ENCODE measurements around the gene ADGRF1. TPM values are rescaled to one million over a fixed set of nuclear protein-coding genes. Genes with fewer than 3 reads are reported as not detected.

Gene ADGRF1
- total and polyA plus RNA-seq, 12 donors: not detected

- WGBS, 2 donors: 74 to 81% methylated on average over 6 of the region's 6 CpGs
- no peak for DNase-seq
Measured at GRCh38 chr6:47078991-47079390, 36.9 kb upstream of the ADGRF1 start.

DNA sequence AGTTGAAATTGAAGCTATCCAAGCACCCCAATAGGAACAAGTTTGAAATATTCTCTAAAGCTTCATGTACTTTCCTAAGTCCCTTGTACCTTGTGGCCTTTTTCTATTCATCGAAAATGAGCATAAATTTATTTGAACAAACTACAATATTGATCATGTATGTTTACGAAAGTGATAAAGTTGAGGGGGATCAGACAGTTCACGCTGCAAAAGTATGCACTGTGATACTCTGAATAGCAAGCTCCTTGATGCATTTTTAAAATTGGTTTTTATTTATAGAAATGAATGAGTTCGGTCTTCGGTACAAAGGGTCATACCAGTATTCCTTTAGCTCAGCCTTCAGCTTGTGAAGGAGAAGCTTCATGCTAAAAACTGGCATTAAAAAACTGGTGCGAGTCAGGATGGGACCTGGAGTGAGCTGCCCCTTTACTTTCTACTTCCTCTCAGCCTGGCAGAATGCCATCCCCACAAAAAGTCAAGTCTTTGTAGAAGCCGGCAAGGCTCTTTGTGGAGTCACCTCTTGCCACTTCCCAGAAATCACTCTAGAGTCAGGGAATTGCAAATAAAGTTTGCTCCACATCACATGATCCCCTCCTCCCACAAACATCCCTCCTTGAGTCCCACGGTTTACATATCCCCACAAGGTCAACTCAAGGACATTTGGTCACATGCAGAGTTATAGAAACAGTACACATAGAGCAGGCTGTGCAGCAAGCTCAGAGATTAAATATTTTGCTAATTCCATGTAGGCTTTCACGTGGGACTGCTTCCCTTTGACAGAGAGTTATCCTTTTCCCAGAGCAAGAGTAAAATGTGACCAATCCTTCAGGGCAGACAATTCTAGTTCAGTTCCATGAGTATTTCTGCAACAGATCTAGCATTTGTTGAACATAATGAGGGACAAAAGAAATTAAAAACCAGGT, 34.6 kb upstream of the ADGRF1 start:
- Histone ChIP-seq H3K27ac (peak overlapping the region in 5 of 10 donors; percentile 25 to 71 (median 49)), H3K9me3 (no peaks in the 10 kb centered on the region), H3K27me3 (peaks cover 0 to 16% (median 4%) of the 10 kb centered on the region in 7 donors), H3K36me3 (no peaks in the 10 kb centered on the region), H3K4me3 (no peak overlapping the region), H3K4me1 (peaks cover 0 to 20% (median 0%) of the 10 kb centered on the region in 9 donors)
- DNase-seq (no peak), ATAC-seq (peak in 7 of 8 donors; percentile 42 to 76 (median 64))
- WGBS, 2 donors: 56 to 69% methylated on average over 9 of the region's 9 CpGs
- TF ChIP-seq, protein P1, sequence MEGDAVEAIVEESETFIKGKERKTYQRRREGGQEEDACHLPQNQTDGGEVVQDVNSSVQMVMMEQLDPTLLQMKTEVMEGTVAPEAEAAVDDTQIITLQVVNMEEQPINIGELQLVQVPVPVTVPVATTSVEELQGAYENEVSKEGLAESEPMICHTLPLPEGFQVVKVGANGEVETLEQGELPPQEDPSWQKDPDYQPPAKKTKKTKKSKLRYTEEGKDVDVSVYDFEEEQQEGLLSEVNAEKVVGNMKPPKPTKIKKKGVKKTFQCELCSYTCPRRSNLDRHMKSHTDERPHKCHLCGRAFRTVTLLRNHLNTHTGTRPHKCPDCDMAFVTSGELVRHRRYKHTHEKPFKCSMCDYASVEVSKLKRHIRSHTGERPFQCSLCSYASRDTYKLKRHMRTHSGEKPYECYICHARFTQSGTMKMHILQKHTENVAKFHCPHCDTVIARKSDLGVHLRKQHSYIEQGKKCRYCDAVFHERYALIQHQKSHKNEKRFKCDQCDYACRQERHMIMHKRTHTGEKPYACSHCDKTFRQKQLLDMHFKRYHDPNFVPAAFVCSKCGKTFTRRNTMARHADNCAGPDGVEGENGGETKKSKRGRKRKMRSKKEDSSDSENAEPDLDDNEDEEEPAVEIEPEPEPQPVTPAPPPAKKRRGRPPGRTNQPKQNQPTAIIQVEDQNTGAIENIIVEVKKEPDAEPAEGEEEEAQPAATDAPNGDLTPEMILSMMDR (IDR thresholded peaks at IDR 0.05): no peak
- intact Hi-C loops (cut with DNase I): no loop called here

More at GRCh38 chr6:47078991-47079390, 36.9 kb upstream of the ADGRF1 start:
- H3K9me3 ChIP-seq: no peaks in the 10 kb centered on the region
- no peak overlapping the region for H3K27ac ChIP-seq
- intact Hi-C loops (cut with DNase I): no loop called here
- peaks cover 0 to 16% (median 3%) of the 10 kb centered on the region in 7 donors for H3K27me3 ChIP-seq
- TF ChIP-seq, protein P1 (IDR thresholded peaks at IDR 0.05): no peak
- no peaks in the 10 kb centered on the region for H3K36me3 ChIP-seq
- ATAC-seq: no peak
- H3K4me3 ChIP-seq: no peak overlapping the region
- H3K4me1 ChIP-seq: peaks cover 3 to 35% (median 18%) of the 10 kb centered on the region in 9 donors

- DNase-seq: no peak
- peaks cover 0 to 16% (median 4%) of the 10 kb centered on the region in 7 donors for H3K27me3 ChIP-seq
- H3K4me1 ChIP-seq: peaks cover 0 to 20% (median 0%) of the 10 kb centered on the region in 9 donors
- no peaks in the 10 kb centered on the region for H3K36me3 ChIP-seq
- TF ChIP-seq, protein P1 (IDR thresholded peaks at IDR 0.05): no peak
- peak overlapping the region in 9 of 10 donors; percentile 33 to 71 (median 44) for H3K27ac ChIP-seq
- peak; percentile 44 to 86 (median 62) for ATAC-seq
- no peaks in the 10 kb centered on the region for H3K9me3 ChIP-seq
- WGBS, 2 donors: 61 to 70% methylated on average over 8 of the region's 8 CpGs
- no peak overlapping the region for H3K4me3 ChIP-seq
- intact Hi-C loops (cut with DNase I): no loop called here
Measured at GRCh38 chr6:47075741-47076421, 33.7 kb upstream of the ADGRF1 start.

- Histone ChIP-seq H3K9me3 (no peaks in the 10 kb centered on the region), H3K27me3 (peaks cover 0 to 14% (median 4%) of the 10 kb centered on the region in 7 donors), H3K27ac (peak overlapping the region in 9 of 10 donors; percentile 22 to 71 (median 44)), H3K4me1 (peaks cover 0 to 20% (median 0%) of the 10 kb centered on the region in 9 donors), H3K36me3 (no peaks in the 10 kb centered on the region), H3K4me3 (no peak overlapping the region)
- ATAC-seq: peak in 5 of 8 donors; percentile 36 to 59 (median 40)
- DNase-seq: no peak
- 66 to 72% methylated on average over 4 of the region's 4 CpGs for WGBS, 2 donors
- intact Hi-C loops (cut with DNase I): no loop called here
- TF ChIP-seq, protein P1 (IDR thresholded peaks at IDR 0.05): no peak
Measured at GRCh38 chr6:47075168-47075567, 33.0 kb upstream of the ADGRF1 start.

Data from heart right ventricle (tissue), 16 donors.